Measurements from ENCODE around the gene AMZ2. TPM values are rescaled to one million over a fixed set of nuclear protein-coding genes. Genes with fewer than 3 reads are reported as not detected.
A peak's percentile ranks its signal among the peaks of the same experiment; 100 is the strongest.

The AMZ2 gene
- total and polyA plus RNA-seq, 3 donors from 2014 or later, result 143 to 457 (median 201) TPM

DNA sequence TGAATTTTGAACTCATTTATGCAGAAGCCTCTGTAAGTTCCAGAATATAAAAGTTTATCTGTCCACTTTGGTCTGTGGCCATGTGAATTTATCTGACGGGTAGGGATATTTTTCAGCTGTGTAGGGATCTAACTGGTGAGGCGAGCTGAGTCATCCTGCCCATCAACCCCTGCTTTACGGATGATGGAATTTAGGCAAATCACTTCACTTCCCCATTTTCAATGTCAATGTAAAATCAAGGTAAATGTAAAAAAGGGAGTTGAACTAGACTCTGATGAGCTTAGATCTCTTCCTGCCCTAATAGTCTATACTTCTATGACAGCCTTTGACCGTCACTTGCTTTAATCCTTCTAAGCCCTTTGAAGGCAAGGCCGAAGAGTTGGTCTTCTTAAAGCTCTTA, 40.5 kb downstream of the AMZ2 start:
- H3K9me3 ChIP-seq, result no peaks in the 10 kb centered on the region
- no peak for DNase-seq
- no peak overlapping the region for H3K27ac ChIP-seq
- no peaks in the 10 kb centered on the region for H3K4me1 ChIP-seq
- 70 to 85% methylated on average over 5 of the region's 5 CpGs for WGBS, 2 donors
- H3K4me3 ChIP-seq, result no peak overlapping the region
- no peaks in the 10 kb centered on the region for H3K36me3 ChIP-seq (ENCODE audit: low read depth, missing control alignments)
- no peaks in the 10 kb centered on the region for H3K27me3 ChIP-seq
- TF ChIP-seq, protein P1, sequence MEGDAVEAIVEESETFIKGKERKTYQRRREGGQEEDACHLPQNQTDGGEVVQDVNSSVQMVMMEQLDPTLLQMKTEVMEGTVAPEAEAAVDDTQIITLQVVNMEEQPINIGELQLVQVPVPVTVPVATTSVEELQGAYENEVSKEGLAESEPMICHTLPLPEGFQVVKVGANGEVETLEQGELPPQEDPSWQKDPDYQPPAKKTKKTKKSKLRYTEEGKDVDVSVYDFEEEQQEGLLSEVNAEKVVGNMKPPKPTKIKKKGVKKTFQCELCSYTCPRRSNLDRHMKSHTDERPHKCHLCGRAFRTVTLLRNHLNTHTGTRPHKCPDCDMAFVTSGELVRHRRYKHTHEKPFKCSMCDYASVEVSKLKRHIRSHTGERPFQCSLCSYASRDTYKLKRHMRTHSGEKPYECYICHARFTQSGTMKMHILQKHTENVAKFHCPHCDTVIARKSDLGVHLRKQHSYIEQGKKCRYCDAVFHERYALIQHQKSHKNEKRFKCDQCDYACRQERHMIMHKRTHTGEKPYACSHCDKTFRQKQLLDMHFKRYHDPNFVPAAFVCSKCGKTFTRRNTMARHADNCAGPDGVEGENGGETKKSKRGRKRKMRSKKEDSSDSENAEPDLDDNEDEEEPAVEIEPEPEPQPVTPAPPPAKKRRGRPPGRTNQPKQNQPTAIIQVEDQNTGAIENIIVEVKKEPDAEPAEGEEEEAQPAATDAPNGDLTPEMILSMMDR (IDR thresholded peaks at IDR 0.05), result no peak
- TF ChIP-seq POLR2A (IDR thresholded peaks at IDR 0.05), result no peak
- intact Hi-C loops (cut with DNase I; ENCODE audit: low total_unique reads), result no loop called here

DNA sequence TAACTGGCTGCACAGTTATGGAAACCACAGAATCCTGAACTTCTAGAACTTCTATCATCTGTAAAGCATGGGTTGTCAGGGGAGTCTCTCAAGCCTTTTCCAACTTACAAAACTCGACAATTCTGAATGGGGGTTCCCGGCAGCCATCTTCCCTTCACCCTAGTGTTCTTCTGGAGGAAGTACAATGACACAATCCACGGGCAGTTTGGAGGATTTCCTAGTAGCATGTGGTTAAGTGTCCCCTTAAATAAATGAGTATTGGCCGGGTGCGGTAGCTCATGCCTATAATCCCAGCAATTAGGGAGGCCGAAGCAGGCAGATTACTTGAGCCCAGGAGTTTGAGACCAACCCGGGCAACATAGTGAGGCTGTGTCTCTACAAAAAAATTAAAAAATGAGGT, 41.0 kb downstream of the AMZ2 start:
- H3K9me3 ChIP-seq, result no peaks in the 10 kb centered on the region
- no peak overlapping the region for H3K27ac ChIP-seq
- intact Hi-C loops (cut with DNase I; ENCODE audit: low total_unique reads), result no loop called here
- no peak for DNase-seq
- no peak overlapping the region for H3K4me3 ChIP-seq
- 68 to 80% methylated on average over 7 of the region's 7 CpGs for WGBS, 2 donors
- H3K36me3 ChIP-seq (ENCODE audit: low read depth, missing control alignments), result no peaks in the 10 kb centered on the region
- H3K27me3 ChIP-seq, result no peaks in the 10 kb centered on the region
- TF ChIP-seq, protein P1 (IDR thresholded peaks at IDR 0.05), result no peak
- TF ChIP-seq POLR2A (IDR thresholded peaks at IDR 0.05), result no peak
- no peaks in the 10 kb centered on the region for H3K4me1 ChIP-seq

DNA sequence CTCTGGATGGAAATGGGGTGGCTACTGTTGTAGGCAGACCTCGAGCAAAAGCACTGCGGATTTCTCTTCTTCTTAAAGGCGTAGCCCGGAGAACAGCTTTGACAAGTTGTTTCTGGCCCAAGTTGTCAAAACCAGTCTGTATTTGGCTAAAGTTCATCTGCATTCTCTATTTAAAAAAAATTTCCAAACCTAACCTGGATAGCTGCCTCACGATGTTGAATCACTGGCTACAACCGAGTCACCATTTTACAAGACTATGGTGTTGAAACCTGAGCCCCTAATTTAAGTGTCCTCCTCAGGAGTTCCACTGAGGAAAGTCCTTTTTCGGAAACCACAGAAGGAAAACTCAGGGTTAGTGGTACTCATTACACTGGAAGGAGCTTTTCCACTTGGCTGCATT, 41.6 kb downstream of the AMZ2 start:
- peak overlapping the region in 1 of 2 donors; percentile 16 for H3K27ac ChIP-seq

DNA sequence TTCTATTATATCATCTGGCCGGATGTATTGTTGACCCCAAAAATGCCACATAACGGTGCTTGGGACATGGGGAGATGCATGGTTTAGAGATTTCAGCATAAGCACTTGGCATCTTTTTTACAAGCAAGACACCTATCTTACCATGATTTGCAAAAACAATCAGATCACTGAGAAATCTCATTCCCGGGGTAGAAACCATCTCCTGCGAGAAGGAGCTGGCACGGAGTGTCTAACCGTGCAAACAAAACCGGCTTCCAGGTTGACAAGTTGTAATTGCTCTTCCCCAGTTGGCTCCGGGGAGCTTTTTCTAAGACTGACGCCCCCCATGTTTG, 42.1 kb downstream of the AMZ2 start:
- H3K4me1 ChIP-seq, result no peaks in the 10 kb centered on the region
- intact Hi-C loops (cut with DNase I; ENCODE audit: low total_unique reads), result no loop called here
- H3K4me3 ChIP-seq, result peak overlapping the region; percentile 64 to 66
- no peaks in the 10 kb centered on the region for H3K27me3 ChIP-seq
- peak overlapping the region; percentile 2 to 16 for H3K27ac ChIP-seq
- TF ChIP-seq POLR2A (IDR thresholded peaks at IDR 0.05), result no peak
- TF ChIP-seq, protein P1 (IDR thresholded peaks at IDR 0.05), result no peak
- no peak for DNase-seq
- H3K36me3 ChIP-seq (ENCODE audit: low read depth, missing control alignments), result no peaks in the 10 kb centered on the region
- WGBS, 2 donors, result 5 to 11% methylated on average over 9 of the region's 9 CpGs
- H3K9me3 ChIP-seq, result no peaks in the 10 kb centered on the region

More for the DNA sequence above, 41.6 kb downstream of the AMZ2 start:
- Histone ChIP-seq H3K36me3 (ENCODE audit: low read depth, missing control alignments) (no peaks in the 10 kb centered on the region), H3K4me1 (no peaks in the 10 kb centered on the region), H3K27me3 (no peaks in the 10 kb centered on the region), H3K9me3 (no peaks in the 10 kb centered on the region), H3K4me3 (peak overlapping the region in 1 of 2 donors; percentile 64)
- intact Hi-C loops (cut with DNase I; ENCODE audit: low total_unique reads), result no loop called here
- no peak for DNase-seq
- WGBS, 2 donors, result 39 to 40% methylated on average over 7 of the region's 7 CpGs
- no peak for TF ChIP-seq POLR2A (IDR thresholded peaks at IDR 0.05)
- TF ChIP-seq, protein P1 (IDR thresholded peaks at IDR 0.05), result no peak

DNA sequence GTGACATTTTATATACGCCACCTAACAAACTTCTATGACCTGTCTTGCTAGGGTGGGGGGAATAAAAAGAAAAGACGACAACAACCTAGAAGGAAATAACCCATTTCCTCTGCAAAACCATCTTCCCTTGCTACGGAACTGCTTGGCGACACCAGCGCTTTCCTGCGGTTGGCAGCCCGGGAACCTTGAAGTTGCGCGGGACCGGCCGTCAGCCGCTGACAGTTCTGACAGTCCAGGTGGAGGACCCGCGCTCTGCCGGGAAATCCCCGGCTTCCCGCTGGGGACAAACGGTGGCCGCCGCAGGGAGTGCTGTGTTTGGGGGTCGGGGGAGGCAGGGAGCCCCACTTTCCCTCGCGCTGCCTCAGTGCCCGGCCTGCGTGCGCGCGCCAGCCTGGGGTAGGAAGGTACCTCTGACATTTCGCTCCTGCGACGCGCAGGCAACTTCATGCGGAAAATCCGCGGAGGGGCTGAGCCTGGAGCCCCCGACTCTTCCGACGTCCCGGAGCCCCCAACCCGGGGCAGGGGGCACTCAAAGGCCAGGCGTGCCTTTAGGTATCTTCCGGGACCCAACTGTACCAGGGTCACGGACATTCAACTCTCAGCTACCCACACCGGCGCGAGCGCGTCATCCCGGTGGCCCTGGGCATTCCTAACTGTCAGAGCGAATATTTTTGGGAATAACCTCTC, 42.6 kb downstream of the AMZ2 start:
- Histone ChIP-seq H3K9me3 (no peaks in the 10 kb centered on the region), H3K27me3 (no peaks in the 10 kb centered on the region), H3K36me3 (ENCODE audit: low read depth, missing control alignments) (no peaks in the 10 kb centered on the region), H3K4me1 (no peaks in the 10 kb centered on the region), H3K4me3 (peak overlapping the region; percentile 64 to 66), H3K27ac (peak overlapping the region; percentile 2 to 73)
- DNase-seq, result peak; percentile 35
- intact Hi-C loops (cut with DNase I; ENCODE audit: low total_unique reads), result no loop called here
- 0 to 1% methylated on average over 26 to 50 of the region's 50 CpGs for WGBS, 2 donors
- no peak for TF ChIP-seq POLR2A (IDR thresholded peaks at IDR 0.05)
- TF ChIP-seq, protein P1 (IDR thresholded peaks at IDR 0.05), result no peak

Measured in testis (tissue), 3 donors.